ENCODE measurements around the gene FIBCD1. TPM values are rescaled to one million over a fixed set of nuclear protein-coding genes. Genes with fewer than 3 reads are reported as not detected.

Gene FIBCD1
- total RNA-seq, 1 experiment from 2014 or later: 33.0 TPM

DNA sequence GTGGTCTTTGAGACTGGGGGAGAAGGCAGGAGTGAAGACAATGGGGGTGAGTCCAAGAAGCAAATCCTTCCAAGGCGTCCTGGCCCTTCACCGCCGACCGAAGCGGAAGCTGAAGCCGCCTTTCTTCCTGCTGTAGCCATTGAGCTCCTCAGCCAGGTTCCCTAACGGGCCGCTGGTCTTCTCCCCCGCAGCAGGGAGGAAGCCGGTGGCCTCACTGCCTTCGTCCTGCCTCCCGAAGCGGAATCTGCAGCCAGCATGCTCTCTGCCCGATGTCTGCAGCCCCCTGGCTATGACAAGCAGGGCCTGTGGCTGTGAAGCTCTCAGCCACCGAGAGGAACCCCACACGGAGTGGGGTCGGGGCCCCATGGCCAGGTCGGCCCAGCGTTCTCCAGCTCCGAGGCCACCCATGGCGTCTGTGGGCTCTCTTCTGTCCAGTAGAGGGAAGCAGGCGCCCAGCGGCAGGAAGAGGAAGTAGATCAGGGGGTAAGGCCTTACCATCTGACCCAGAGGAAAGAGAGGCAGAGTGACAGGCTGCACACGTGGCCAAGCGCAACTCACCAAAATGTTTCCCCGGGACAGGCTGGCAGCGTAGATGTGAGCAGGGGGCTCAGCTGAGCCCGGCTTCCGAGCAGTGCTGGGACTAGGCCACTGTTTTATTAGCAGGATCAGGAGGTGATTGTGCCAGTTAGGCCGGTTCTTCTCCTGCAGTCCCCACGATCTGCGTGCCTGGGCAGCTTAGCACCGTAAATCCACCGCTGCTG, 45.5 kb downstream of the FIBCD1 start:
- no peak for DNase-seq (ENCODE audit: low read depth)
- in situ Hi-C loops (cut with HindIII; ENCODE audit: low pct_unique_long_range_greater_than_20kb, low sequenced_read_pairs): no loop called here

GRCh38 chr9:130892477-130893304, 46.4 kb downstream of the FIBCD1 start:
- no peak for DNase-seq (ENCODE audit: low read depth)
- in situ Hi-C loops (cut with HindIII; ENCODE audit: low pct_unique_long_range_greater_than_20kb, low sequenced_read_pairs): no loop called here

GRCh38 chr9:130891688-130892476, 47.2 kb downstream of the FIBCD1 start:
- DNase-seq (ENCODE audit: low read depth): no peak
- in situ Hi-C loops (cut with HindIII; ENCODE audit: low pct_unique_long_range_greater_than_20kb, low sequenced_read_pairs): no loop called here

GRCh38 chr9:130890870-130891687, 48.0 kb downstream of the FIBCD1 start:
- in situ Hi-C loops (cut with HindIII; ENCODE audit: low pct_unique_long_range_greater_than_20kb, low sequenced_read_pairs): no loop called here
- no peak for DNase-seq (ENCODE audit: low read depth)

DNA sequence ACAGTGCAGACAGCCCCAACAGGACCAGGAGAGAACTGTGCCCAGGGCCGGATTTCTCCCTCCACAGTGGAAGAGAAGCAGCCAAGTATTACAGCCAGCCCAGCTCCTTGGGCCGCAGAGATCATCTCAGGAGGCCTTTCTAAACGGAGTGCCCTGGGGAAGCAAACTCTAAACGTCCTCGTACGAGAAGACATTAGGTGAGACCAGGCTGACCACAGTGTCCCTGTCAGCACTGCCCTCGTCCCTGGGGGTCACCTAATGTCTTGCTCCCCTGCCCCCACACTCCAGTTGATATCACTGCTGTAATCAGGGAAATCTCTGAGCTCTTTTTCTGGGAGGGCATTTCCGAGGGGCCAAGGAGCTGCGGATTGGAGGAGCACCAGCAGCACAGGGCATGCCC, 48.9 kb downstream of the FIBCD1 start:
- DNase-seq (ENCODE audit: low read depth): no peak
- in situ Hi-C loops (cut with HindIII; ENCODE audit: low pct_unique_long_range_greater_than_20kb, low sequenced_read_pairs): no loop called here

DNA sequence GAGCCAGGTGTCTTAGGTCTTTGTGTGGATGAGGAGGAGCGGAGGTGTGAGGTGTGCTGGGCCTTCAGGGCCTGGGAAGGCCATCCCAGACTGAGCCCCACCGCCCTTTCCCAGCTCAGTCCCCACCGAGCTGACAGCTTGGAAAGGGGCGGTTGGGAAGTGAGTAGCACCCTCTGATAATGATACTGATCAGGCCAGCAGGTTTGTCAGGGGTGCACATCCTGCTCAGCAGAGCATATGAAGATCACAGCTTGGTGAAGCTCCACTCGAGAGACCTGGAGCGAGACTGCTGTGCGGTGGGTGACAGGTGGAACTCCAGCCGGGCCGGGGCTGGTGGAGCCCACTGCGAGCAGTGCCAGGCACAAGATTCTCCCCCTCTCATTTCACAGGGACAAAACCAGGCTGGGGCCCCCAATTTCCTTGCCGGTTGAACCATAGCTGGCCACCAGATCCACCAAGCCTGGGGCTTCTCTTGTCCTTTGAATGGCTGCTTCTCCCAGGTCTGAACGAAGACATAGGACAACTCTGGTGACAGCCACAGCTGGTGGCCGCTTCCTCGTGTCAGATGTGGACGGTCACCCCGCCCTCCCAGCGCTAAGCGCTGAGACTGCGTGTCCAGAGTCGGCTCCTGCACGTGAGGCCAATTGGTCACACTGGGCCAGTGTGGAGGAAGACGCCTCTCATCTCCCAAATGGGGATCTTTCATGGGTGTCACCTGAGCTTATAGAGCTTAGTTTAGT, 50.7 kb downstream of the FIBCD1 start:
- no peak for DNase-seq (ENCODE audit: low read depth)
- in situ Hi-C loops (cut with HindIII; ENCODE audit: low pct_unique_long_range_greater_than_20kb, low sequenced_read_pairs): no loop called here

GRCh38 chr9:130887494-130888144, 51.4 kb downstream of the FIBCD1 start:
- no peak for DNase-seq (ENCODE audit: low read depth)
- in situ Hi-C loops (cut with HindIII; ENCODE audit: low pct_unique_long_range_greater_than_20kb, low sequenced_read_pairs): no loop called here

GRCh38 chr9:130886981-130887380, 52.1 kb downstream of the FIBCD1 start:
- in situ Hi-C loops (cut with HindIII; ENCODE audit: low pct_unique_long_range_greater_than_20kb, low sequenced_read_pairs): no loop called here
- no peak for DNase-seq (ENCODE audit: low read depth)

DNA sequence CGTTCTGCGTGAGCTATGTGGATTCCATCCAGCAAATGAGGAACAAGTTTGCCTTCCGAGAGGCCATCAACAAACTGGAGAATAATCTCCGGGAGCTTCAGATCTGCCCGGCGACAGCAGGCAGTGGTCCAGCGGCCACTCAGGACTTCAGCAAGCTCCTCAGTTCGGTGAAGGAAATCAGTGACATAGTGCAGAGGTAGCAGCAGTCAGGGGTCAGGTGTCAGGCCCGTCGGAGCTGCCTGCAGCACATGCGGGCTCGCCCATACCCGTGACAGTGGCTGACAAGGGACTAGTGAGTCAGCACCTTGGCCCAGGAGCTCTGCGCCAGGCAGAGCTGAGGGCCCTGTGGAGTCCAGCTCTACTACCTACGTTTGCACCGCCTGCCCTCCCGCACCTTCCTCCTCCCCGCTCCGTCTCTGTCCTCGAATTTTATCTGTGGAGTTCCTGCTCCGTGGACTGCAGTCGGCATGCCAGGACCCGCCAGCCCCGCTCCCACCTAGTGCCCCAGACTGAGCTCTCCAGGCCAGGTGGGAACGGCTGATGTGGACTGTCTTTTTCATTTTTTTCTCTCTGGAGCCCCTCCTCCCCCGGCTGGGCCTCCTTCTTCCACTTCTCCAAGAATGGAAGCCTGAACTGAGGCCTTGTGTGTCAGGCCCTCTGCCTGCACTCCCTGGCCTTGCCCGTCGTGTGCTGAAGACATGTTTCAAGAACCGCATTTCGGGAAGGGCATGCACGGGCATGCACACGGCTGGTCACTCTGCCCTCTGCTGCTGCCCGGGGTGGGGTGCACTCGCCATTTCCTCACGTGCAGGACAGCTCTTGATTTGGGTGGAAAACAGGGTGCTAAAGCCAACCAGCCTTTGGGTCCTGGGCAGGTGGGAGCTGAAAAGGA, 53.3 kb downstream of the FIBCD1 start:
- in situ Hi-C loops (cut with HindIII; ENCODE audit: low pct_unique_long_range_greater_than_20kb, low sequenced_read_pairs): no loop called here
- no peak for DNase-seq (ENCODE audit: low read depth)

DNA sequence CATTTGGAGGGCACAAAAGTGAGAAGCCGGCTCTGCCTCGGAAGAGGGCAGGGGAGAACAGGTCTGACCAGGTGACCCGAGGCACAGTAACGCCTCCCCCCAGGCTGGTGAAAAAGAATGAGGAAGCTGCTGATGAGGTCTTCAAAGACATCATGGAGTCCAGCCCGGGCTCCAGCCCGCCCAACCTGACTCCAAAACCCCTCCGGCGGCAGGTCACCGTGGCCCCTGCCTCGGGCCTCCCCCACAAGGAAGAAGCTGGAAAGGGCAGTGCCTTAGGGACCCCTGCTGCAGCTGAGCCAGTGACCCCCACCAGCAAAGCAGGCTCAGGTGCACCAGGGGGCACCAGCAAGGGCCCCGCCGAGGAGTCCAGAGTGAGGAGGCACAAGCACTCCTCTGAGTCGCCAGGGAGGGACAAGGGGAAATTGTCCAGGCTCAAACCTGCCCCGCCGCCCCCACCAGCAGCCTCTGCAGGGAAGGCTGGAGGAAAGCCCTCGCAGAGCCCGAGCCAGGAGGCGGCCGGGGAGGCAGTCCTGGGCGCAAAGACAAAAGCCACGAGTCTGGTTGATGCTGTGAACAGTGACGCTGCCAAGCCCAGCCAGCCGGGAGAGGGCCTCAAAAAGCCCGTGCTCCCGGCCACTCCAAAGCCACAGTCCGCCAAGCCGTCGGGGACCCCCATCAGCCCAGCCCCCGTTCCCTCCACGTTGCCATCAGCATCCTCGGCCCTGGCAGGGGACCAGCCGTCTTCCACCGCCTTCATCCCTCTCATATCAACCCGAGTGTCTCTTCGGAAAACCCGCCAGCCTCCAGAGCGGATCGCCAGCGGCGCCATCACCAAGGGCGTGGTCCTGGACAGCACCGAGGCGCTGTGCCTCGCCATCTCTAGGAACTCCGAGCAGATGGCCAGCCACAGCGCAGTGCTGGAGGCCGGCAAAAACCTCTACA, 54.2 kb downstream of the FIBCD1 start:
- in situ Hi-C loops (cut with HindIII; ENCODE audit: low pct_unique_long_range_greater_than_20kb, low sequenced_read_pairs): no loop called here

GRCh38 chr9:130884111-130884531, 54.9 kb downstream of the FIBCD1 start:
- in situ Hi-C loops (cut with HindIII; ENCODE audit: low pct_unique_long_range_greater_than_20kb, low sequenced_read_pairs): no loop called here
- no peak for DNase-seq (ENCODE audit: low read depth)

More for the DNA sequence above, 54.2 kb downstream of the FIBCD1 start:
- no peak for DNase-seq (ENCODE audit: low read depth)

GRCh38 chr9:130883479-130883878, 55.6 kb downstream of the FIBCD1 start:
- no peak for DNase-seq (ENCODE audit: low read depth)
- in situ Hi-C loops (cut with HindIII; ENCODE audit: low pct_unique_long_range_greater_than_20kb, low sequenced_read_pairs): no loop called here

DNA sequence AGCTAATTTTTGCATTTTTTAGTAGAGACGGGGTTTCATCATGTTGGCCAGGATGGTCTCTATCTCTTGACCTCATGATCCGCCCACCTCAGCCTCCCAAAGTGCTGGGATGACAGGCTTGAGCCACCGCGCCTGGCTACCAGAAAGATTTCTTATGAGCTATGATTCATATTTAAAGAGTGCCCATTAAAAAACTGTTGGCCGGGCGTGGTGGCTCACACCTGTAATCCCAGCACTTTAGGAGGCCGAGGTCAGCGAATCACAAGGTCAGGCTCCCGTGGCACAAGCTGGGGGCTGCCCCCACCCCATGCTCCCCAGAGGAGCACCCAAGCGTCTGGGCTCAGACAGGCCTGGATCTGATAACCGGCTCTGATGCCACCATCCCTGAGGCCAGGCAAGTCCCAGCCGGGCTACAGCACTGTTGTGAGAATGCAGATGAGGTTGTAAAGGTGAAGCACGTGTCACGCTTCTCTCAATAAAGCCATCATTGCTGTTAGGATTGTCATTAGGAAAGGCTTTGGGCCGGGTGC, 56.3 kb downstream of the FIBCD1 start:
- DNase-seq (ENCODE audit: low read depth): no peak
- in situ Hi-C loops (cut with HindIII; ENCODE audit: low pct_unique_long_range_greater_than_20kb, low sequenced_read_pairs): no loop called here

DNA sequence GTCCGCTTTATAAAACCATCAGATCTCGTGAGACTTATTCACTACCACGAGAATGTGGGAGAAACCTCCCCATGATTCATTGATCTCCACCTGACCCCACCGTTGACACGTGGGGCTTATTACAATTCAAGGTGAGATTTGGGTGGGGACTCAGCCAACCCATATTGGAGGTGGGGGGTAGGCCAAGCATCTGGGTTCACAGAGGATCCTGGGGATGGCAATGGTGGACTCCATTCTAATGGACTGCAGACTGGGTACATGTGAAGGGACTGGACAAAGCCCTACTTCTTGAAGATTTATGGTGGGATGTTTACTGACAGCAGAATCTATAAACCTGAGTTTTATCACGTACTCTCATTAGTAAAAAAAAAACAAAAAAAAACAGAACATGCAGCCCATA, 57.5 kb downstream of the FIBCD1 start:
- in situ Hi-C loops (cut with HindIII; ENCODE audit: low pct_unique_long_range_greater_than_20kb, low sequenced_read_pairs): no loop called here
- DNase-seq (ENCODE audit: low read depth): no peak

Measured in Caki2 (cell line).